Tibial nerve (tissue), 4 donors: Measurements from ENCODE around the gene ADD2. TPM values are rescaled to one million over a fixed set of nuclear protein-coding genes. Genes with fewer than 3 reads are reported as not detected.

Experiments used
- DNase-seq, 2 donors: peaks; one replicate each; pipeline ENCODE4 v3.0.0-alpha.2; 2019; ENCODE audit warnings: low spot score in 2 of 2
- H3K27ac ChIP-seq, 4 donors: fragments of 200-600 bp; sonication (generic) in 3 of 4; one replicate each; pipeline ENCODE4 v1.5.1; 2017 to 2019; ENCODE audit warnings: mild to moderate bottlenecking in 1 of 4
- H3K27me3 ChIP-seq, 2 donors: fragments of 200-600 bp; sonication (generic) in 1 of 2; one replicate each; pipeline versions ENCODE4 v1.5.1 to v1.6.0; 2017 to 2019
- H3K36me3 ChIP-seq, 3 donors: fragments of 200-600 bp; sonication (generic); one replicate each; pipeline ENCODE4 v1.5.1; 2018 to 2019
- H3K4me1 ChIP-seq, 4 donors: fragments of 200-600 bp; sonication (generic) in 3 of 4; one replicate each; pipeline ENCODE4 v1.5.1; 2017 to 2019
- H3K4me3 ChIP-seq, 4 donors: fragments of 200-600 bp; sonication (generic) in 3 of 4; one replicate each; pipeline ENCODE4 v1.5.1; 2017 to 2019; ENCODE audit warnings: mild to moderate bottlenecking in 1 of 4, moderate library complexity in 1 of 4
- H3K9me3 ChIP-seq, 4 donors: fragments of 200-600 bp; sonication (generic) in 3 of 4; one replicate each; pipeline ENCODE4 v1.5.1; 2017 to 2019
- EP300 ChIP-seq, 2 donors: sonication (generic); formaldehyde crosslinking; IDR thresholded peaks; one replicate each; pipeline ENCODE4 v1.6.1; 2017; ENCODE audit warnings: antibody characterized with exemption in 2 of 2, mild to moderate bottlenecking in 1 of 2
- POLR2A ChIP-seq, 2 donors: fragments of 450-650 bp; IDR thresholded peaks; one replicate each; pipeline ENCODE4 v1.6.1; 2017; ENCODE audit warnings: antibody characterized with exemption in 2 of 2, mild to moderate bottlenecking in 2 of 2, moderate library complexity in 2 of 2
- WGBS, 2 donors: methylation state at CpG; one replicate each; pipeline ENCODE4 v1.1.5; 2018; 5-methylcytosine and 5-hydroxymethylcytosine counted together
- total RNA-seq, 4 donors: library from RNA; depleted of rRNA; stranded (reverse); fragments of >200 nt; gene quantifications; one replicate each; pipeline ENCODE4 v1.1.0, GENCODE V29; 2016
- TF ChIP-seq, protein P1 (sequence below), 5 experiments: fragments of 200-600 bp in 3 of 5; fragments of 450-650 bp in 2 of 5; sonication (generic) in 3 of 5; IDR thresholded peaks; one replicate each; pipeline ENCODE4 v1.5.1; 2016 to 2019; ENCODE audit warnings: antibody characterized with exemption in 5 of 5, mild to moderate bottlenecking in 3 of 5, moderate library complexity in 2 of 5

ADD2 gene
- total RNA-seq, 4 donors from 2014 or later, result 0.63 to 6.0 (median 3.2) TPM

DNA sequence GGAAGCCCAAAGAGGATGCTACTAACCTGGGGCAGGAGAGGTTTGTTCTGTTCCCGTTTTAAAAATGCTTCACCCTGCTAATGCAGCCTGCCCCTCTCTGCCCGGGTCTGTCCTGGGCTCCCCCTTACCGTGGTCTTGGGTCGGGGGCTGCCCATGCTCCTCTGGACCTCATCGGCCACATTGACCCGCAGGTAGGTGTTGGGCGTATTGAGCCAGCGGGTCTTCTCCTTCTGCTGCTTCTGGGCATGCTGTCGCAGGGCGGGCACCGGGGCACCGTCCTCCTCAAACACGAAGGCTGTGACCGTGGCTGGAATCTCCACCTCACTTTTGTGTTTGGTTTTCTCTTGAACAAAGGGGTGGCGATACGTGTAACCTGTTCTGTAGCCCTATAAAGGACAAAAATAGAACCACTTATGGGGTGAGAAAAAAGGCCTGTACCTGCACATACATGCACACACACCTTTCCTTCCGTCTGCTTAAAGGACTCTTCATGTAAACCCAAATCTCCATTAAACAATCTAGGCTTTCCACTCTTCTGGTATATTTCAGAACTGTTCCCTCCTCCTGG lies 89.3 kb downstream of the ADD2 start:
- Histone ChIP-seq H3K27me3 (no peaks in the 10 kb centered on the region), H3K9me3 (no peaks in the 10 kb centered on the region), H3K4me1 (no peaks in the 10 kb centered on the region), H3K36me3 (no peaks in the 10 kb centered on the region), H3K4me3 (no peak overlapping the region), H3K27ac (no peak overlapping the region)
- no peak for DNase-seq
- WGBS, 2 donors, result 95% methylated on average over 17 of the region's 17 CpGs
- TF ChIP-seq POLR2A (IDR thresholded peaks at IDR 0.05) (no peak), EP300 (IDR thresholded peaks at IDR 0.05) (no peak)
- TF ChIP-seq, protein P1, sequence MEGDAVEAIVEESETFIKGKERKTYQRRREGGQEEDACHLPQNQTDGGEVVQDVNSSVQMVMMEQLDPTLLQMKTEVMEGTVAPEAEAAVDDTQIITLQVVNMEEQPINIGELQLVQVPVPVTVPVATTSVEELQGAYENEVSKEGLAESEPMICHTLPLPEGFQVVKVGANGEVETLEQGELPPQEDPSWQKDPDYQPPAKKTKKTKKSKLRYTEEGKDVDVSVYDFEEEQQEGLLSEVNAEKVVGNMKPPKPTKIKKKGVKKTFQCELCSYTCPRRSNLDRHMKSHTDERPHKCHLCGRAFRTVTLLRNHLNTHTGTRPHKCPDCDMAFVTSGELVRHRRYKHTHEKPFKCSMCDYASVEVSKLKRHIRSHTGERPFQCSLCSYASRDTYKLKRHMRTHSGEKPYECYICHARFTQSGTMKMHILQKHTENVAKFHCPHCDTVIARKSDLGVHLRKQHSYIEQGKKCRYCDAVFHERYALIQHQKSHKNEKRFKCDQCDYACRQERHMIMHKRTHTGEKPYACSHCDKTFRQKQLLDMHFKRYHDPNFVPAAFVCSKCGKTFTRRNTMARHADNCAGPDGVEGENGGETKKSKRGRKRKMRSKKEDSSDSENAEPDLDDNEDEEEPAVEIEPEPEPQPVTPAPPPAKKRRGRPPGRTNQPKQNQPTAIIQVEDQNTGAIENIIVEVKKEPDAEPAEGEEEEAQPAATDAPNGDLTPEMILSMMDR (IDR thresholded peaks at IDR 0.05), result no peak

DNA sequence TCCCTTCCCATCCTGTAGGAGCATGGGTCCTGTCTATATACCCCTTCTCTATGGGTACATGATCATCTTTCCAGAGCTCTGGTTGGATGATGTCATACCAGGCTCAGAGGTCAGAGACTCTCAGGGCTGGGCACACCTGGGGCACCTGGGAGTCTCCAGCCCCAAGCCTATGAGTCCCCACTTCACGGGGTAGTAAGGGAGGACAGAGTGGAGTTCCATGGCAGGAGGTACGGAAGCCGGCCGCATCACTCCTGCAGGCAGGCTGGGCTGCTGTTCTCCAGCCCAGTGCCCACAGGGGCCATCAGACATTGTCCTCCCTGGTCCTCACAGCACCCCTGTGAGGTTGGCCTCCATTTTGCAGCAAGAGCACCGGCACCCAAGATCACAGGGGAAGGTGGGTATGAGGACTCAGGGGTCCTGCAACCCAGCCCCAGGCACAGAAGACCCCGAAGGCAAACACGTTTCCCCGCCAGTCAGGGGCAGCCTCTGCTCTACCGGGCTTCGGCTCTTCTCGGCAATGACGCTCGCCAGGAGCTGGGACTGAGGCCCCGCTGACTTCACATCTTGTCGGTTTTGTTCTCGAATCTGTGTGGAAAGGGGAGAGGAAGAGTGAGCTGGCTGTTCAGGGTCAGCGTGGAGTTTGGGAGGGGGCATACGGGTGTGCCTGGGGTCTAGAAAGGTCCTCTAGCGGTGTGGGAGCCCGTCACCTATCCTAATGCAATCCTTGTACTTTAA lies 91.5 kb downstream of the ADD2 start:
- Histone ChIP-seq H3K27ac (no peak overlapping the region), H3K27me3 (no peaks in the 10 kb centered on the region), H3K4me3 (no peak overlapping the region), H3K4me1 (no peaks in the 10 kb centered on the region), H3K9me3 (no peaks in the 10 kb centered on the region), H3K36me3 (no peaks in the 10 kb centered on the region)
- no peak for DNase-seq
- no peak for TF ChIP-seq POLR2A (IDR thresholded peaks at IDR 0.05)
- no peak for TF ChIP-seq EP300 (IDR thresholded peaks at IDR 0.05)
- TF ChIP-seq, protein P1 (IDR thresholded peaks at IDR 0.05), result no peak
- WGBS, 2 donors, result 92 to 94% methylated on average over 19 to 20 of the region's 20 CpGs

DNA sequence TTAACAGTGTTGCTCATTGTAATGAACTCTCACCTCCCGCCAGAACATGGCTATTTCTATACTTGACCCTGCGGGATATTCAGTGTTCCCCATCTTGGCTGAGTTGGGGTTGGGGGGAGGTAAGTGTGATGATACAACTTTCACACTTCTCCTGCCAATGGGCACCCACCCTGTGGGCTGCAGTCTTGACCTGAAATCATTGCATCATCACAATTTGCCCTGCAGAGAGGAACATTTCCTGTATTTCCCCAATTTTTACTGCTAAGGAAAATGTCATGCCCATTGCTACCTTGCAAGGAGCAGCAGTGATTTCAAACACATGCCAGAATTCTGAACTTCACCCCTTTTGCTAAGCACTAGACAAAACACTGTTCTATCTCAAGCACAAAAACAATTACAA lies 92.1 kb downstream of the ADD2 start:
- no peak for DNase-seq
- Histone ChIP-seq H3K4me3 (no peak overlapping the region), H3K9me3 (no peaks in the 10 kb centered on the region), H3K4me1 (no peaks in the 10 kb centered on the region), H3K27me3 (no peaks in the 10 kb centered on the region), H3K27ac (no peak overlapping the region), H3K36me3 (no peaks in the 10 kb centered on the region)
- TF ChIP-seq EP300 (IDR thresholded peaks at IDR 0.05), result no peak
- 86 to 98% methylated on average over 2 of the region's 2 CpGs for WGBS, 2 donors

DNA sequence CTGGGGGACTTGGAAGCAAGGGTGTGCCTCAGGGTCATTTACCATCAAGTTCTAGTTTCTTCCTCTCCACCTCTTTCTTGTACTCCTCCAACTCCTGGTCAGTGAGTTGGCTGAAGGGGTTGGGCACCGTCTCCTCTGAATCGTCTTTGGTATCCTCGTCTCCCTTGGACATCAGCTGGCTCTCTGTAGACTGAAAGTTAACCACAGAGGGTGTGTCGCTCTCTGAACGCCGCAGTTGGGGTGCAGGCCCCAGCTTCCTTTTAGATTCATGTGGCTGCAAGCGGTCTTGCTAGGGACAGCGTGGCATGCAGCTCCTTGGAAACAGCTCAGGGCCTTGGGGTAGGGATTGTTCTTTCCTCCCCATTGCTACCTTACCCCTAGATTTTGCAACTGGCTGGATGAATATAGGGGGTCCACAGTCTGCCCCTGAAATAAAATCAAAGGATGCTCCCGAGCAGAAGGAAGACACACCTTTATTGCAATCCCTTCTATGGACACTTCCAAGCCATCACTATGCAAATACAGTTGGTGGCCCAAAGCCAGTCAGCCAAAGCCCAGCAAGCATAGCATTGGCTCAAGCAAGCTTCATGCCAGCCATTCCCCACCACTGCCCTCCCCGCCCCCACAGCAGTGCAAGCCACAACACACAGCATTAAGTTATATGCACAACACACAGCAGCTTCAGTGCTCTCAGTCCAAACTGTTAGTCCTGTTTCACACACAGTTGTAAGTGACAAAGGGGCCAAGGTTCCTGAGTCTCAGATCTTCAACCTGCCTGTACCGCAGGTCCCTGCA lies 93.2 kb downstream of the ADD2 start:
- Histone ChIP-seq H3K27me3 (no peaks in the 10 kb centered on the region), H3K36me3 (no peaks in the 10 kb centered on the region), H3K4me1 (no peaks in the 10 kb centered on the region), H3K9me3 (no peaks in the 10 kb centered on the region), H3K4me3 (no peak overlapping the region), H3K27ac (no peak overlapping the region)
- TF ChIP-seq, protein P1 (IDR thresholded peaks at IDR 0.05), result no peak
- TF ChIP-seq POLR2A (IDR thresholded peaks at IDR 0.05) (no peak), EP300 (IDR thresholded peaks at IDR 0.05) (no peak)
- no peak for DNase-seq
- WGBS, 2 donors, result 91 to 96% methylated on average over 11 of the region's 11 CpGs

DNA sequence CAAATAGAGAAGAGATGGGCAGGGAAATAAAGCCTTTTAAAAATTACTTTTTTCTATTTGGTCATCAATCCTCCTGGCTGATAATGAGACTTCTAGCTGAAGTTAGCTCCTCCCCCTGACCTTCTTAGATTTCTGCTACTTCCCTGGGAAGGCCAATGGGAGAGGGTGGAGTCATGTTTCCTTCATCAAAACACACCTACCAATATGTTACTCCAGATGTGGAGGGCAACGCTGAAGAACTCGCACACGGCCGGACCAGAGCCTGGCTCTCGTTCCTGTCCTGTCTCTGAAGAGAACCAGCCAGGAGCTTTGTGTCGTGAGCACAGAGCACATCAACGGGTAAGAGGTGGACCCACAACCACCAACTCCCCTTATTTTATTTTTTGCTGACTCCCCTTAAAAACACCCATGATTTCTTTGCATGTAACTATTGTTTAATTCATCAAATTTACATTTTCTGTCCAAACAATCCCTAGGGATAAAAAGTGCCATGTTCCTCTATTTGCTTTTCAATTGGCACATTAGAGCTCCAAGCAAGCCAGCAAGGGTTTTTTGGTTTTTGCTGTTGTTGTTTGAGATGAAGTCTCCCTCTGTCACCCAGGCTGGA lies 94.9 kb downstream of the ADD2 start:
- WGBS, 2 donors, result 65 to 77% methylated on average over 7 of the region's 7 CpGs
- Histone ChIP-seq H3K36me3 (no peaks in the 10 kb centered on the region), H3K4me3 (no peak overlapping the region), H3K9me3 (no peaks in the 10 kb centered on the region), H3K4me1 (no peaks in the 10 kb centered on the region), H3K27me3 (no peaks in the 10 kb centered on the region), H3K27ac (no peak overlapping the region)
- TF ChIP-seq EP300 (IDR thresholded peaks at IDR 0.05), result no peak
- no peak for TF ChIP-seq POLR2A (IDR thresholded peaks at IDR 0.05)
- TF ChIP-seq, protein P1 (IDR thresholded peaks at IDR 0.05), result no peak
- DNase-seq, result no peak
